Thyroid gland (tissue), 4 donors: ENCODE results near the gene CRIP1.

Source experiments
- CTCF ChIP-seq, 6 experiments: fragments of 200-600 bp in 3 of 6; fragments of 450-650 bp in 3 of 6; sonication (generic) in 3 of 6; IDR thresholded peaks; one replicate each; pipeline ENCODE4 v1.5.1; 2016 to 2019; ENCODE audit warnings: antibody characterized with exemption in 6 of 6, mild to moderate bottlenecking in 2 of 6, inconsistent platforms in 1 of 6, moderate library complexity in 1 of 6
- POLR2A ChIP-seq, 2 donors: fragments of 450-650 bp; IDR thresholded peaks; one replicate each; pipeline ENCODE4 v1.6.1; 2017; ENCODE audit warnings: antibody characterized with exemption in 2 of 2, mild to moderate bottlenecking in 2 of 2, moderate library complexity in 1 of 2

GRCh38 chr14:105503935-105504692 is 17.4 kb downstream of the CRIP1 start:
- TF ChIP-seq CTCF (IDR thresholded peaks at IDR 0.05) (no peak), POLR2A (IDR thresholded peaks at IDR 0.05) (no peak)
